Ecto neural progenitor cell (in vitro differentiated cells): Measurements from ENCODE around the gene PLXNB1.
"Not testable (repeated sequence)": the region's sequence is repeated elsewhere in the genome, so short reads cannot be mapped to it uniquely, and the experiment has no call there.

ENCODE experiments used
- DNase-seq: peaks from one replicate; pipeline ENCODE4 v3.0.0-alpha.2; 2018; ENCODE audit warnings: low spot score

PLXNB1 gene

GRCh38 chr3:48405343-48405881 lies 24.5 kb downstream of the PLXNB1 start:
- peak; percentile 34 for DNase-seq

- DNase-seq, result no peak
Measured at GRCh38 chr3:48404440-48405342, 25.2 kb downstream of the PLXNB1 start.

DNA sequence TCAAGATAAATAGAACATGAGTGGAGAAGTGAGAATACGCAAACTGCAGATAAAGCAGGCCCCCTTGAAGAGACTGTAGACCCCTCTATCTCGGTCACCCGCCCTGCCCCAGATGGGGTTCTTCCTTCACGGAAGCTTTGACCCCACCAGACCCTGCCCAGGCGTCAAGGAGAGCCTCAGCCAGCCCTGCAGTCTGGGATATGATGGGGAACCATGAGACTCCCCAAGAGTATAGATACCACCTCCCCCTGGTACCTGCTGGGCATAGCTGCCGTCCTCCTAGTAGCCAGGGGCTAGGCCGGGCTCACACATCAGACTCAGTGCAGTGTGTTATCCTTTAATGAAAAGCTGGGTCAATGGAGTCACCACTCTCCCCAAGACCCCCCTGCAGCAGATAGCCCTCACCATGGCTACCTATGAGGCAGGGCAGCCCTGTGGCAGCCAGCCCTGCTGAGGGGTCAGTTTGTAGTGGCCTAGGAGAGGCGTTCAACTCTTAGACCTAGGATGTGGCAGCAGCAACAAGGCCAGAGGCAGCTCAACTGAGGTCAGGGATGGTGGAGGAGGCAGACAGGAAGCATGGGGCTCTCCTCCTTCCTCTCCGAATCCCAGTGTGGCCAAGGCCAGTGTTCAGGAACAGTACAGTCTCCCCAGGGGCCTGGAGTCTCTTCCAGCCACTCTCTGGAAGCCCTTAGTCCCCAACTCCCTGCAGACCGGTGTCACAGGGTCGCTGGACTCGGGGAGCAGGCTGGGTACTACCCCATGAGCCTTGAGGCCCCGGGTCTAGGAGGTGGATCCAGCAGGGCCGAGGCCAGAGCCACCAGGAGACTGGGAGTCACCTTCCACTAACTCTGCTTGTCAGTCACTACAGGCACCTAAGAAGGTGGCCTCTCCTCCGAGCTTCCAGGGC lies 26.1 kb downstream of the PLXNB1 start:
- DNase-seq, result no peak

- no peak for DNase-seq
Measured at GRCh38 chr3:48402907-48403306, 27.0 kb downstream of the PLXNB1 start.

DNA sequence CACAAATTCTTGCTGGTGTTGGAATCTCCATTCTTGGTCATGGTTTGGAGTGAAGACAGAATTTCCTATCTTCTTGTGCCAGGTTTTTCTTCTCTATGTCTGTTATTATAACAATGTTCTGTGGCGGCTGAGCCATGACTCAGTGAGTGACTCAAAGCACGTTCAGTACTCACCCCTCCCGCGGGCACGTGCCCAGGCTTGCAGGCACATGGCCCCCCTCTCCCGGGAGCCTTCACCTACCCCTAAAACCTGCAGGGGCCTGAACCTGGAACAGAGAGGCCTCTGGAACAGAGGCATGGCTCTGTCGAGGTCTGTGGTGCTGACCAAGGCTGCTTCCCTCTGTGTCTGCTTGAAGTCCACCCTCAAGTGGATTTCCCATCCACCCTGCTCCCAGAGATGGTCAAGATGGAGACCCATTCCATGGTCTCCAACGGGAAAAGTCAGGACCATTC lies 27.6 kb downstream of the PLXNB1 start:
- DNase-seq, result no peak

DNA sequence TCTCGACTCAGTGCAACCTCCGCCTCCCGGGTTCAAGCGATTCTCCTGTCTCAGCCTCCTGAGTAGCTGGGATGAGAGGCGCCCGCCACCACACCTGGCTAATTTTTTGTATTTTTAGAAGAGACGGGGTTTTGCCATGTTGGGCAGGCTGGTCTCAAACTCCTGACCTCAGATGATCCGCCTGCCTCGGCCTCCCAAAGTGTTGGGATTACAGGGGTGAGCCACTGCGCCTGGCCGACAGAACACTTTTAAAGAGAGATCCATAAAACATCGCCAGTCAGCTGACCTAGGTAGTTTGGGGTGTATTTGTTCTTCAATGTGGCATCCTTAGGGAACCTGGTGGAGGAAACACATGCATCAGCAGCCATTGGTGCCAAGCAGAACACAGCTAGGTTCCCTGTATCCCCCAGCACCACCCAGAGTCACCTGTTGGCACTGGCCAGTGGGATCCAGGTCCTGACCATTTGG lies 28.4 kb downstream of the PLXNB1 start:
- DNase-seq, result not testable (repeated sequence)

DNA sequence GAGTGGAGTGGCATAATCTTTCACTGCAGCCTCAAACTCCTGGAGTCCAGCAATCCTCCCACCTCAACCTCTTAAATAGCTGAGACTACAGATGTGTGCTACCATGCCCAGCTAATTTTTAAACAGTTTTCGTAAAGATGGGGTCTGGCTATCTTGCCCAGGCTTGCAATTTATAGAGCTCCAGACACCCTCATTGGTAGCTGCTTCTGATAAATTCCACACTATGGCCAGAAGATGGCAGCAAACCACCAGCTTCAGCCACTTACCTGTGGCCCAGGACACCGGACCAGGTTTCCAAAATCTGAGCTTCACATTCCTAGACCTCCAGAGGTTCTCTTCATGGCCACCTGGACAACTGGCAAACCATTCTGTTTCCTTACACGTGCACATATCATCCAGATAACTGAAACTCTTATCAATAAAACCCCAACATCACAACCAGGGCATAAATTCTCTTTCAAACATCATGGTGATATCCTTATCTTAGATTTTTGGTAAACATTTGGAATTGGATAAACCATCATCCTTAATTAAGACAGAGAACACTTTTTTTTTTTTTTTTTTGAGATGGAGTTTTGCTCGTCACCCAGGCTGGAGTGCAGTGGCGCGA lies 29.0 kb downstream of the PLXNB1 start:
- DNase-seq, result peak; percentile 47

DNA sequence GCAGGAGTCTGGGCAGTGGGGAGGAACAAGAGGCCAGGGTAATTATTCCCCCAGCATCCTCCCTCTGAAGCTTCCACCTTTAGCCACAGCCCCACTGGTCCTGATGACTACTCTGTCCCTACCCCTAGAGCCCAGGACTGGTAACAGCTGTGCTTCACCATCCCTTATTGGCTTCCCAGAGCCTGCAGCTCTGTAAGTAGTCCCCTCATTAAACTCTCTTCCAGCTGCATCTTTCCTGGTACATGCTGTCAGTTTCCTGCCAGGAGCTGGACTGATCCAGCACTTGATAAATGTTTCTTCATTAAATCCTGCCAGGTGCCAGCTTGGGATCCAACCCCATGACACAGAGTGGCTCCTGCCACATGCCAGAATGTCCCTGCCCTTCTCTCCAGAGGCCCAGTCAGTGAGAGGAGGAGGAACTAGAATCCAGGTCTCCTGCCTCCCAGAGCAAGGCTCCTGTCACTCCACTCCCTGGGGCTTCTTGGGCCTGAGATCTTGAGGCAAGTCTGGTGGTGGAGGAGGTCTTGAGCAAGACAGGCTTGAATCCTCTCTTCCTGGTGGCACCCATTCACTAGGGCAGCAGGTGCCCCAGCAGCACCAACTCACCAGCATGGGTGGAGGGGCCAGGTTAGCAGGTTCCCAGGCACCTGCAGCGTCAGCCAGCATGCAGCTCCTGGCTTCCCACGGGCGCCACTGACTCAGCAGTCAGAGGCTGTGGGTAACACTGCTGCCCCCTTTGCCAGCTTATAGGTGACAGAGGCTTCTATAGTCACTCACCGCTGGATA lies 30.3 kb downstream of the PLXNB1 start:
- peak; percentile 37 for DNase-seq

- peak; percentile 40 for DNase-seq
Measured at GRCh38 chr3:48398701-48399386, 31.0 kb downstream of the PLXNB1 start.

- DNase-seq, result no peak
Measured at GRCh38 chr3:48397767-48398681, 31.9 kb downstream of the PLXNB1 start.

GRCh38 chr3:48395714-48396113 lies 34.2 kb downstream of the PLXNB1 start:
- DNase-seq, result no peak

- DNase-seq, result no peak
Measured at GRCh38 chr3:48394391-48394790, 35.5 kb downstream of the PLXNB1 start.

- no peak for DNase-seq
Measured at GRCh38 chr3:48388966-48389365, 40.9 kb downstream of the PLXNB1 start.

DNA sequence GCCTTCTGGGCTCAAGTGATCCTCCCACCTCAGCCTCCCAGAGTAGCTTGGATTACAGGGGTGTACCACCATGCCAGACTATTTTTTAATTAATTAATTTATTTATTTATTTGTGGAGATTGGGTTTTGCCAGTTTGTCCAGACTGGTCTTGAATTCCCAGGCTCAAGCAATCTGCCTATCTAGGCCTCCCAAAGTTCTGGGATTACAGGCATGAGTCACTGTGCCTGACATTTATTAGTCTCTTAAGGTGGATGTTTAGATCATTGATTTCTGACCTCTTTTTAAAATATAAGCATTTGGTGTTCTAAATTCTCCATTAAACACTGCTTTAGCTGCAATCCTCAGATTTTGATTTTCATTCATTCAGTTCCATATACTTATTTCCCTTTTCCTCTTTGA lies 42.3 kb downstream of the PLXNB1 start:
- DNase-seq, result no peak

DNA sequence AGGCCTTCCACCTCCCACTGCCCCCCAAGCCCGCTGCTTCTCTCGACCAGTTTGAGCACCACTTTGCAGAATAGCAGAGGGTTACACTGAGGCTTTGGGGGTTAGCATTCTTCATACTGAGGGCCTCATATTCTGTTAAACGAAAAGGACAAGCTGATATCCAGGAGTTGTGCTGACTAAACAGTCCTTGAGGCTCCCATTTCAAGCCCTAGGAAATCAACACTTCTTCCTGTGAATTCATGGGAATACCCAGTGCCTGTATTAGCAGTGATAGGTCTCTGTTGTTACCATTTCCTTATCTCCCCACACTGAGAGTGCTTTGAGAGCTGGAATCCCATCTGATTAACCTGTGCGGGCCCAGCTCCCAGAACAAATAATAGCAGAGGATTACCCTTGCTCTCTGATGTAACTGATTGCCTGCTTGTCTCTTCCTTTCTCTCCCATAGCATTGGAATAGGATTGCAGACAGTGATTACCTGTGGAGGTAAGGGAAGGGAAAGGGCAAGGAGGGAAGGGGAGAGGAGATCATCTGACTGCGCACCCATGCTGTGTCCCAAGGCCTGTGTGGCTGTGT lies 56.9 kb downstream of the PLXNB1 start:
- no peak for DNase-seq

DNA sequence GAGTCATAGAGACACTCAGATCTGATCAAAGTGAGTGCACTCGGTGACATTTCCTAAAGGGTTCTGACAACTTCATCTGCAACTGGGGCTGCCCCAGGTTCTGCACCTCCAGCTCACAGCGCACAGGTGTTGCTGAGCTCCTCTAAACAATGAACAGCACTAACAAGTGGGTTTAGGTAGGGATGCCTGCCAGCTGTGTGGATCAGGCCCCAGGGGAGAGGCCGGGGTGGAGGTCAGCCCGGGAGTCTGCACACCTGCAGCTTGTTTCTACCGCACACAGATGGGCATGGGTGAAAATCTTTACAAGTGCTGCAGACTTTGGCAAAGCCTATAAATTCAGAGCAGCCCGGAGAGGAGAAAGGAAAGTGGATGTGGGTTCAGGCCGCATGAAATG lies 57.5 kb downstream of the PLXNB1 start:
- no peak for DNase-seq

DNA sequence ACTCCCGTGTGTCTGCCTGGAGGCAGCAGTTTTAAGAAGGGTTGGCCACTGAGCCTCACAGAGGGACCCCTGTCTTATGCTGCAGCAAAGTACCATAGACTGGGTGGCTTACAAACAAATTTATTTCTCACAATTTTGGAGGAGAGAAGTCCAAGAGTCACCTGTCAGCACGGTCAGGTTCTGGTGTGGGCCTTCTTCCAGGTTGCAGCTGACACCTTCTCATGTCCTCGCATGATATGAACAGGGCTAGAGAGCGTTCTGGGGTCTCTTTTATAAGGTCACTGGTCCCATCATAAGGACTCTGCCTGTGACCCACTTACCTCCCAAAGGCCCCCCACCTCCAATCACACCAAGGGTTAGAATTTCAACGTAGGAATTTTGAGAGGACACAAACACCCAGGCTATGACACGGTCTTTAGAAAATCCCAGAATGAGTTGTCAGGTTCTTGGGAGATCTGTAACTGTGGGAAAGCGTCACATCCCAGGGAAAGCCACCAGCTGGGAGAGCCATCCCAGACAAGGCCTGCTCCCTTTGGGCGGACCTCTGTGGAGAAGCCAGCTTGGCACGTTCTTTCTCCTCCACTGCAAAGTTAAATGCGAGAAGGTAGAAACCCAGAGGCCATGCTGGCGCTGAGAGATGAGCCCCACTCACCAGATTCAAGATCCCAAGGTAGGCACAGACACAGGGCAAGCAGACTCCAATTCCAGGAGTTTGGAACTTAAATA lies 58.1 kb downstream of the PLXNB1 start, which contains the start of gene FBXW12:
Gene FBXW12, plus strand, starts transcription at position 569 of the 726 bp plus-strand sequence. CDS start 549 bp downstream, outside the sequence.
- no peak for DNase-seq

GRCh38 chr3:48370333-48370713 lies 59.6 kb downstream of the PLXNB1 start:
- no peak for DNase-seq
